Heart right ventricle (tissue), 16 donors: ENCODE results near the gene USP6NL. TPM values are rescaled to one million over a fixed set of nuclear protein-coding genes. Genes with fewer than 3 reads are reported as not detected.

ENCODE experiments used
- ATAC-seq, 8 donors: fragments of 200-7000 bp; cut with Tn5 transposase; one replicate each; pipeline ENCODE4 v1.9.1; 2020; ENCODE audit warnings: mild to moderate bottlenecking in 8 of 8, moderate library complexity in 8 of 8, moderate number of reproducible peaks in 1 of 8
- DNase-seq, 2 donors: peaks; one replicate each; pipeline ENCODE4 v3.0.0-alpha.2; 2020
- H3K27ac ChIP-seq, 10 donors: fragments of 200-600 bp; sonication (generic) in 2 of 10; one replicate each; pipeline versions ENCODE4 v1.5.0 to v1.8.0; 2020 to 2022; ENCODE audit warnings: mild to moderate bottlenecking in 3 of 10
- H3K27me3 ChIP-seq, 7 donors: fragments of 200-600 bp; one replicate each; pipeline ENCODE4 v1.8.0; 2021 to 2022; ENCODE audit warnings: mild to moderate bottlenecking in 2 of 7
- H3K36me3 ChIP-seq, 9 donors: fragments of 200-600 bp; sonication (generic) in 1 of 9; one replicate each; pipeline versions ENCODE4 v1.5.0 to v1.8.0; 2020 to 2022; ENCODE audit warnings: mild to moderate bottlenecking in 2 of 9
- H3K4me1 ChIP-seq, 9 donors: fragments of 200-600 bp; sonication (generic) in 1 of 9; one replicate each; pipeline versions ENCODE4 v1.5.0 to v1.8.0; 2020 to 2022; ENCODE audit warnings: mild to moderate bottlenecking in 4 of 9
- H3K4me3 ChIP-seq, 10 donors: fragments of 200-600 bp; sonication (generic) in 2 of 10; one replicate each; pipeline versions ENCODE4 v1.5.0 to v1.8.0; 2020 to 2022; ENCODE audit warnings: mild to moderate bottlenecking in 7 of 10, moderate library complexity in 2 of 10
- H3K9me3 ChIP-seq, 11 donors: fragments of 200-600 bp in 10 of 11; sonication (generic) in 2 of 11; one replicate each; pipeline versions ENCODE4 v1.5.0 to v1.8.0; 2013 to 2022; ENCODE audit warnings: mild to moderate bottlenecking in 2 of 11, control low read depth in 1 of 11, moderate library complexity in 1 of 11
- WGBS, 2 donors: extraction: QIAGEN DNeasy Blood & Tissue Kit; methylation state at CpG; one replicate each; pipeline ENCODE4 v1.1.7; 2013; ENCODE audit warnings: inconsistent platforms in 1 of 2; 5-methylcytosine and 5-hydroxymethylcytosine counted together
- intact Hi-C, 10 donors: fragments of 100-400 bp; cut with DNase I; formaldehyde crosslinking; loops; one replicate each; pipeline versions ENCODE4 v1.11.1 to v1.14.2; 2022
- polyA plus RNA-seq, 2 donors: library from polyadenylated mRNA; stranded (reverse); fragments of 200-250 nt; gene quantifications; one replicate each; pipeline ENCODE4 v1.2.3, GENCODE V29; 2013
- total RNA-seq, 10 donors: library from RNA; stranded (reverse); fragmentation: NEBNext Ultra II Directional in 3 of 10; extraction: Animal tissue kit (Norgen Biotek cat#: 25700) in 3 of 10; gene quantifications; one replicate each; pipeline versions ENCODE4 v1.2.1 to v1.2.4, GENCODE V29; 2021 to 2023
- TF ChIP-seq, protein P1 (sequence below), 9 donors: fragments of 200-600 bp; sonication (generic) in 2 of 9; IDR thresholded peaks; one replicate each; pipeline versions ENCODE4 v1.5.0 to v1.8.0; 2021 to 2022; ENCODE audit warnings: antibody characterized with exemption in 9 of 9, mild to moderate bottlenecking in 5 of 9, moderate library complexity in 1 of 9
- donor health status: Arrhythmogenic right ventricular cardiomyopathy.
- donor health status: ischemic (EF 13 %, LVEDD 7.1; RV severe dilation, severe dysfunction).
- donor health status: healthy with polysubstance abuse.
- donor health status: DM: no; HTN: yes; CAD: no.
- donor health status: DM: no; HTN: no; CAD: no.
- donor health status: ischemic (EF 25% LVEDD 6.9; RV normal size, moderate dysfunction).
- donor health status: ischemic (EF 25% LVEDD 5.7; RV mildly dilated, moderate dysfunction).
- donor health status: healthy.
- donor health status: DM: yes; HTN: yes; CAD: no.
- donor health status: Ischemic cardiomyopathy.
- donor health status: ischemic (EF 35%, LVEDD 5.7; RV mildly dilated, moderate dysfunction).
- donor health status: nonischemic (EF 11% LVEDD 7.7; RV severe dilation, severe dysfunction).
- donor health status: DM: yes; HTN: yes; CAD: no.
- donor health status: PGD.
- donor health status: ischemic (EF 29% LVEDD 5.4; RV normal size, mild dysfunction).
- donor health status: nonischemic (EF 23%, LVEDD 6.1; RV moderate dilation, normal function).

USP6NL gene
- total and polyA plus RNA-seq, 12 donors = 1.8 to 11.1 (median 8.2) TPM

GRCh38 chr10:11541296-11541695 lies 70.2 kb downstream of the USP6NL start:
- Histone ChIP-seq H3K27me3 (no peaks in the 10 kb centered on the region), H3K4me3 (no peak overlapping the region), H3K9me3 (no peaks in the 10 kb centered on the region), H3K27ac (no peak overlapping the region), H3K36me3 (no peaks in the 10 kb centered on the region), H3K4me1 (peaks cover 0 to 17% (median 0%) of the 10 kb centered on the region in 9 donors)
- TF ChIP-seq, protein P1, sequence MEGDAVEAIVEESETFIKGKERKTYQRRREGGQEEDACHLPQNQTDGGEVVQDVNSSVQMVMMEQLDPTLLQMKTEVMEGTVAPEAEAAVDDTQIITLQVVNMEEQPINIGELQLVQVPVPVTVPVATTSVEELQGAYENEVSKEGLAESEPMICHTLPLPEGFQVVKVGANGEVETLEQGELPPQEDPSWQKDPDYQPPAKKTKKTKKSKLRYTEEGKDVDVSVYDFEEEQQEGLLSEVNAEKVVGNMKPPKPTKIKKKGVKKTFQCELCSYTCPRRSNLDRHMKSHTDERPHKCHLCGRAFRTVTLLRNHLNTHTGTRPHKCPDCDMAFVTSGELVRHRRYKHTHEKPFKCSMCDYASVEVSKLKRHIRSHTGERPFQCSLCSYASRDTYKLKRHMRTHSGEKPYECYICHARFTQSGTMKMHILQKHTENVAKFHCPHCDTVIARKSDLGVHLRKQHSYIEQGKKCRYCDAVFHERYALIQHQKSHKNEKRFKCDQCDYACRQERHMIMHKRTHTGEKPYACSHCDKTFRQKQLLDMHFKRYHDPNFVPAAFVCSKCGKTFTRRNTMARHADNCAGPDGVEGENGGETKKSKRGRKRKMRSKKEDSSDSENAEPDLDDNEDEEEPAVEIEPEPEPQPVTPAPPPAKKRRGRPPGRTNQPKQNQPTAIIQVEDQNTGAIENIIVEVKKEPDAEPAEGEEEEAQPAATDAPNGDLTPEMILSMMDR (IDR thresholded peaks at IDR 0.05) = no peak
- DNase-seq = no peak
- no peak for ATAC-seq
- WGBS, 2 donors = 96 to 97% methylated on average over 3 of the region's 3 CpGs
- intact Hi-C loops = no loop called here

DNA sequence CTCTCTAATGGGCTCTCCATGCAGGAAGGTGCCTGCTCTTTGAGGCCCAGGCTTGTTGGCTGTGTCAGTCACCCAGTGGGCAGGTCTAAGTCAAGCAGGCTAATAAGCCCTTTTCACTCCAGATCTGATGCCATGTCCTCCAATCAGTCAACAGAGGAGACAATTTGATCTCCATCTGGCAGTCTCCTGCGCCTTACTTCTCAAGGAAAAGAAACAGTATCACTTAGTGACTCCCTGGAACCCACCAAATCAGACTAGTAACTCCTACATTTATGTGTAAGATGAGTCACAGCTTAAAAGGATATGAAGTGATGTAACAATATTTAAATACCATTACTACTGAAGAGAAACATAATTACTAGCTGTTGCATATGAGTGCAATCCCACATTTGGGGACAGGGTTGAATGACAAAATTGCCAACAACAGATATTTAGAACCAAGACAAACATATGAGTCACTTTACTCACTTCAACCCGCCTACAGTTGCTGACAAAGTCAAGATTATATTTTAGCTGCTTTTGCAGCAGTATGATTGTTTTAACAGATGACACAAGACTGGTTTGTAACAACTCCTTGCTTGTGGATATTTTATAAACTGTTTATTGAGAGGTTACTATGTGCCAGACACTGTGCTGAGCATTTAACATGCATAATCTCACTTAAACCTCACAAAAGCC lies 72.1 kb downstream of the USP6NL start:
- WGBS, 2 donors = 78 to 84% methylated on average over 2 of the region's 2 CpGs
- ATAC-seq = peak in 3 of 8 donors; percentile 42 to 58 (median 53)

DNA sequence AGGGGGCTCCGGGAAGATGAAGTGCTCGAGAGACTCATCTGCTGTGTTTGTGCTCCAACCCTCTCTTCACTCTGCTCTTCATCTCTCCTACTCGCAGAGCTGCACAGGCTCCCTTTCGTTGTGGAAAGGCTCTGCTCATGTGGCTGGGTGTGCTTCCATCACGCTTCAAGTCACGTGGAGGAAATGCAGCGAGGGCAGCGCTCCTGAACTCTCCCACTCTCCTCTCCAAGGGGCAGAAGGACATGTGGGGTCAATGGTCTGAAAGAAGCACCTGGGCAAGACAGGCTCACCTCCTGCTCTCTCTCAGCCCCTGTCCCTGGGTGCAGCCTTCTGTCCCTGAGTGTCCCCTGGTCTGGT lies 72.6 kb downstream of the USP6NL start:
- no peak for DNase-seq
- Histone ChIP-seq H3K9me3 (no peaks in the 10 kb centered on the region), H3K4me1 (peaks cover 0 to 28% (median 0%) of the 10 kb centered on the region in 9 donors), H3K4me3 (no peak overlapping the region), H3K27me3 (no peaks in the 10 kb centered on the region), H3K36me3 (no peaks in the 10 kb centered on the region), H3K27ac (no peak overlapping the region)
- WGBS, 2 donors = 92 to 96% methylated on average over 8 of the region's 8 CpGs
- TF ChIP-seq, protein P1 (IDR thresholded peaks at IDR 0.05) = no peak
- intact Hi-C loops = no loop called here
- no peak for ATAC-seq

More for the DNA sequence above, 72.1 kb downstream of the USP6NL start:
- no peak for DNase-seq
- Histone ChIP-seq H3K36me3 (no peaks in the 10 kb centered on the region), H3K4me1 (peaks cover 0 to 28% (median 0%) of the 10 kb centered on the region in 9 donors), H3K27me3 (no peaks in the 10 kb centered on the region), H3K9me3 (no peaks in the 10 kb centered on the region), H3K27ac (no peak overlapping the region), H3K4me3 (no peak overlapping the region)
- TF ChIP-seq, protein P1 (IDR thresholded peaks at IDR 0.05) = no peak
- intact Hi-C loops = no loop called here

DNA sequence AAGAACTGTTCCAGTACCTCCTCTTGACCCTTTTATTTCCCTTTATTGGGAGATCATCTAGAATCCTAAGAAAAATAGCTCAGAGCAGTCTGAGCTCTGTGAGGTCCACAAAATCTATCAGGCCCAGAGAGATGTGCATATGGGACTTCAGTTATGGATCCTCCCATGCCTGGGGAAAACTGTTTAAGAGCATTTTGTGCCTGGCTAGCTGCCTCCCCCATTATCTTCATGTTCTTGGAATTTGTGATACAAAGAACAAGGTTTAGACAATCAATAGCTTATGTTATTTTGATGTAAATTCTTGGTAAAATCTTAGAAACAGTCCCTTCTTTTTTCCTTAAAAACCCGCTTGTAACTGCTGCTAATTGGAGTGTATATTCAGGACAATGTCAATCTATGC lies 75.2 kb downstream of the USP6NL start:
- Histone ChIP-seq H3K27ac (no peak overlapping the region), H3K4me3 (no peak overlapping the region), H3K4me1 (peaks cover 0 to 40% (median 0%) of the 10 kb centered on the region in 9 donors), H3K9me3 (no peaks in the 10 kb centered on the region), H3K36me3 (no peaks in the 10 kb centered on the region), H3K27me3 (no peaks in the 10 kb centered on the region)
- intact Hi-C loops = no loop called here
- ATAC-seq (no peak), DNase-seq (no peak)
- 97 to 98% methylated on average over 1 of the region's 1 CpG for WGBS, 2 donors
- TF ChIP-seq, protein P1 (IDR thresholded peaks at IDR 0.05) = no peak
